Epithelial cell of proximal tubule (primary cell): ENCODE measurements around the gene KCNMB2. TPM values are rescaled to one million over a fixed set of nuclear protein-coding genes. Genes with fewer than 3 reads are reported as not detected.

ENCODE experiments used
- DNase-seq: peaks from one replicate; pipeline ENCODE4 v3.0.0-alpha.2; 2011; ENCODE audit warnings: low read depth
- H3K4me3 ChIP-seq: 2 replicates; pipeline ENCODE4 v1.5.1; 2011; ENCODE audit warnings: low read depth, mild to moderate bottlenecking, low read length
- CTCF ChIP-seq: conservative IDR thresholded peaks from 2 replicates; pipeline ENCODE4 v1.5.1; 2012; ENCODE audit warnings: low read depth, mild to moderate bottlenecking, low read length
- total RNA-seq: library from RNA; depleted of rRNA; stranded (reverse); fragments of >200 nt; gene quantifications from 2 replicates; pipeline ENCODE4 v1.2.3, GENCODE V29; 2015

The KCNMB2 gene
- total RNA-seq, 1 donor from 2014 or later, result not detected

- TF ChIP-seq CTCF, result no peak
- no peak overlapping the region for H3K4me3 ChIP-seq
- no peak for DNase-seq
Measured at GRCh38 chr3:178673529-178673928, 137.3 kb downstream of the KCNMB2 start.

GRCh38 chr3:178676077-178676476, 139.8 kb downstream of the KCNMB2 start:
- TF ChIP-seq CTCF, result no peak
- no peak overlapping the region for H3K4me3 ChIP-seq
- no peak for DNase-seq

GRCh38 chr3:178676942-178677790, 140.9 kb downstream of the KCNMB2 start:
- DNase-seq, result no peak
- TF ChIP-seq CTCF, result no peak
- H3K4me3 ChIP-seq, result no peak overlapping the region

GRCh38 chr3:178677961-178678360, 141.7 kb downstream of the KCNMB2 start:
- no peak for DNase-seq
- H3K4me3 ChIP-seq, result no peak overlapping the region
- TF ChIP-seq CTCF, result no peak

- DNase-seq, result no peak
- TF ChIP-seq CTCF, result no peak
- H3K4me3 ChIP-seq, result no peak overlapping the region
Measured at GRCh38 chr3:178680037-178680436, 143.8 kb downstream of the KCNMB2 start.

GRCh38 chr3:178680489-178680888, 144.3 kb downstream of the KCNMB2 start:
- TF ChIP-seq CTCF, result no peak
- DNase-seq, result no peak
- H3K4me3 ChIP-seq, result no peak overlapping the region
